ENCODE results near the gene MROH9.

GRCh38 chr1:170910273-170910672, 25.1 kb upstream of the MROH9 start:
- TF ChIP-seq POLR2AphosphoS5 (IDR thresholded peaks at IDR 0.05; ENCODE audit: low read depth, low read length) (no peak), SIN3A (IDR thresholded peaks at IDR 0.05; ENCODE audit: borderline replicate concordance, insufficient read depth, low read length) (no peak), FOXP2 (optimal IDR thresholded peaks at IDR 0.05; ENCODE audit: borderline replicate concordance, extremely low read depth, extremely low read length, insufficient read depth) (no peak), REST (IDR thresholded peaks at IDR 0.05; ENCODE audit: insufficient read depth in 1 of 2, low read depth in 2 of 2, low read length in 2 of 2) (no peak), TAF1 (IDR thresholded peaks at IDR 0.05; ENCODE audit: borderline replicate concordance, insufficient read depth, low read length) (no peak)
